H9 (cell line): ENCODE data around the gene NEDD4. TPM values are rescaled to one million over a fixed set of nuclear protein-coding genes. Genes with fewer than 3 reads are reported as not detected.

Experiments used
- DNase-seq: peaks from one replicate; pipeline ENCODE4 v3.0.0-alpha.2; 2017
- H2AFZ ChIP-seq: one replicate; pipeline ENCODE4 v1.6.1; 2013; ENCODE audit warnings: mild to moderate bottlenecking, low read length, control low read depth, moderate library complexity
- H2AK5ac ChIP-seq: 2 replicates; pipeline ENCODE4 v1.6.1; 2013; ENCODE audit warnings: low read length, control low read depth, mixed read lengths; ENCODE audit not compliant: insufficient read length
- H2BK120ac ChIP-seq: one replicate; pipeline ENCODE4 v1.6.1; 2013; ENCODE audit warnings: low read depth, mild to moderate bottlenecking, low read length, control low read depth, inconsistent platforms; ENCODE audit not compliant: poor library complexity, severe bottlenecking
- H2BK12ac ChIP-seq: 2 replicates; pipeline ENCODE4 v1.6.1; 2013; ENCODE audit warnings: low read length, control low read depth, mixed read lengths, low read depth; ENCODE audit not compliant: insufficient read length
- H2BK15ac ChIP-seq: 2 replicates; pipeline ENCODE4 v1.6.1; 2013; ENCODE audit warnings: low read depth, low read length, control low read depth
- H2BK20ac ChIP-seq: one replicate; pipeline ENCODE4 v1.6.1; 2013; ENCODE audit warnings: low read depth, mild to moderate bottlenecking, low read length, control low read depth, inconsistent platforms; ENCODE audit not compliant: poor library complexity, severe bottlenecking
- H2BK5ac ChIP-seq: 2 replicates; pipeline ENCODE4 v1.6.1; 2013; ENCODE audit warnings: low read length, control low read depth, mixed read lengths; ENCODE audit not compliant: insufficient read length
- H3K14ac ChIP-seq: 2 replicates; pipeline ENCODE4 v1.6.1; 2013; ENCODE audit warnings: low read length, control low read depth; ENCODE audit not compliant: insufficient read depth
- H3K18ac ChIP-seq: 2 replicates; pipeline ENCODE4 v1.6.1; 2013; ENCODE audit warnings: low read depth, mild to moderate bottlenecking, mixed read lengths, low read length, control low read depth; ENCODE audit not compliant: insufficient read length
- H3K23ac ChIP-seq: 2 replicates; pipeline ENCODE4 v1.6.1; 2013; ENCODE audit warnings: low read length, control low read depth, mixed read lengths, low read depth; ENCODE audit not compliant: insufficient read length
- H3K23me2 ChIP-seq: 2 replicates; pipeline ENCODE4 v1.6.1; 2013; ENCODE audit warnings: low read depth, mild to moderate bottlenecking, mixed read lengths, low read length, control low read depth; ENCODE audit not compliant: insufficient read length, poor library complexity, severe bottlenecking
- H3K27ac ChIP-seq: 2 replicates; pipeline ENCODE4 v1.5.1; 2013; ENCODE audit warnings: low read length, control low read depth, mixed read lengths, low read depth; ENCODE audit not compliant: insufficient read length
- H3K27me3 ChIP-seq: 2 replicates; pipeline ENCODE4 v1.6.1; 2013; ENCODE audit warnings: low read length, control low read depth, inconsistent platforms; ENCODE audit not compliant: insufficient read depth
- H3K4ac ChIP-seq: 2 replicates; pipeline ENCODE4 v1.6.1; 2013; ENCODE audit warnings: low read depth, mild to moderate bottlenecking, control low read depth, inconsistent platforms, low read length, moderate library complexity
- H3K4me1 ChIP-seq: 2 replicates; pipeline ENCODE4 v1.6.1; 2013; ENCODE audit warnings: low read length, control low read depth, inconsistent platforms; ENCODE audit not compliant: insufficient read depth
- H3K4me2 ChIP-seq: 2 replicates; pipeline ENCODE4 v1.6.1; 2013; ENCODE audit warnings: low read length, control low read depth, mixed read lengths; ENCODE audit not compliant: insufficient read length, insufficient read depth
- H3K56ac ChIP-seq: 2 replicates; pipeline ENCODE4 v1.6.1; 2013; ENCODE audit warnings: low read depth, mild to moderate bottlenecking, mixed read lengths, low read length, control low read depth; ENCODE audit not compliant: insufficient read length
- H3K79me1 ChIP-seq: 2 replicates; pipeline ENCODE4 v1.6.1; 2013; ENCODE audit warnings: low read depth, mild to moderate bottlenecking, moderate library complexity, low read length, control low read depth, inconsistent platforms; ENCODE audit not compliant: insufficient read depth, poor library complexity, severe bottlenecking
- H3K79me2 ChIP-seq: 2 replicates; pipeline ENCODE4 v1.6.1; 2013; ENCODE audit warnings: low read length, control low read depth, inconsistent platforms; ENCODE audit not compliant: insufficient read depth
- H3K9ac ChIP-seq: 2 replicates; pipeline ENCODE4 v1.6.1; 2013; ENCODE audit warnings: low read length, control low read depth, mixed read lengths; ENCODE audit not compliant: insufficient read length; ENCODE audit errors: extremely low read depth
- H3K9me3 ChIP-seq: one replicate; pipeline ENCODE4 v1.6.1; 2013; ENCODE audit warnings: low read depth, low read length, inconsistent platforms; ENCODE audit not compliant: control insufficient read depth
- H3T11ph ChIP-seq: one replicate; pipeline ENCODE4 v1.6.1; 2013; ENCODE audit warnings: mild to moderate bottlenecking, low read length, control low read depth, inconsistent platforms
- H4K20me1 ChIP-seq: one replicate; pipeline ENCODE4 v1.6.1; 2013; ENCODE audit not compliant: control insufficient read depth, insufficient read length, insufficient read depth
- H4K5ac ChIP-seq: 2 replicates; pipeline ENCODE4 v1.6.1; 2013; ENCODE audit warnings: low read depth, mild to moderate bottlenecking, mixed read lengths, low read length, control low read depth; ENCODE audit not compliant: insufficient read length
- H4K8ac ChIP-seq: replicated peaks from 2 replicates; pipeline ENCODE4 v1.6.1; 2013; ENCODE audit warnings: low read length, control low read depth, mixed read lengths, low read depth; ENCODE audit not compliant: insufficient read length
- H4K91ac ChIP-seq: 2 replicates; pipeline ENCODE4 v1.6.1; 2013; ENCODE audit warnings: low read depth, mild to moderate bottlenecking, moderate library complexity, mixed read lengths, low read length, control low read depth; ENCODE audit not compliant: insufficient read length
- H3K27ac Mint-ChIP-seq, 3 experiments: 2 replicates in 2 of 3; 3 replicates in 1 of 3; pipeline ENCODE4 v1.8.0; 2020 to 2021; ENCODE audit warnings: mixed read lengths in 3 of 3, mild to moderate bottlenecking in 1 of 3, moderate library complexity in 1 of 3
- H3K27me3 Mint-ChIP-seq: 2 replicates; pipeline ENCODE4 v1.8.0; 2021; ENCODE audit warnings: low read depth, mild to moderate bottlenecking, moderate library complexity, mixed read lengths
- H3K36me3 Mint-ChIP-seq, 3 experiments: 2 replicates in 2 of 3; 3 replicates in 1 of 3; pipeline ENCODE4 v1.8.0; 2020 to 2021; ENCODE audit warnings: low read depth in 3 of 3, mixed read lengths in 3 of 3; ENCODE audit not compliant: insufficient read depth in 1 of 3
- H3K4me1 Mint-ChIP-seq, 2 experiments: 2 replicates each; pipeline ENCODE4 v1.8.0; 2020; ENCODE audit warnings: mixed read lengths in 2 of 2
- H3K4me3 Mint-ChIP-seq, 2 experiments: 2 replicates in 1 of 2; 3 replicates in 1 of 2; pipeline ENCODE4 v1.8.0; 2020 to 2021; ENCODE audit warnings: mild to moderate bottlenecking in 2 of 2, mixed read lengths in 2 of 2, moderate library complexity in 1 of 2
- H3K9me3 Mint-ChIP-seq, 2 experiments: 2 replicates in 1 of 2; 3 replicates in 1 of 2; pipeline ENCODE4 v1.8.0; 2020; ENCODE audit warnings: mild to moderate bottlenecking in 2 of 2, mixed read lengths in 2 of 2, moderate library complexity in 1 of 2
- WGBS: extraction: QIAGEN DNeasy Blood & Tissue Kit; methylation state at CpG from one replicate; pipeline ENCODE4 v1.1.7; 2013; ENCODE audit warnings: missing lambda C conversion rate, low lambda C conversion rate, mixed read lengths; ENCODE audit not compliant: insufficient read length; ENCODE audit errors: extremely low coverage; 5-methylcytosine and 5-hydroxymethylcytosine counted together
- total RNA-seq: library from RNA; stranded (reverse); gene quantifications from 2 replicates; pipeline ENCODE4 v1.2.1, GENCODE V29; 2021
- TF ChIP-seq, protein P1 (sequence below): fragments of 200-600 bp; sonication (generic); conservative IDR thresholded peaks from 3 replicates; pipeline ENCODE4 v1.8.0; 2021; ENCODE audit warnings: antibody characterized with exemption, mild to moderate bottlenecking

Gene NEDD4
- total RNA-seq, 1 experiment from 2014 or later, result 9.6 TPM

DNA sequence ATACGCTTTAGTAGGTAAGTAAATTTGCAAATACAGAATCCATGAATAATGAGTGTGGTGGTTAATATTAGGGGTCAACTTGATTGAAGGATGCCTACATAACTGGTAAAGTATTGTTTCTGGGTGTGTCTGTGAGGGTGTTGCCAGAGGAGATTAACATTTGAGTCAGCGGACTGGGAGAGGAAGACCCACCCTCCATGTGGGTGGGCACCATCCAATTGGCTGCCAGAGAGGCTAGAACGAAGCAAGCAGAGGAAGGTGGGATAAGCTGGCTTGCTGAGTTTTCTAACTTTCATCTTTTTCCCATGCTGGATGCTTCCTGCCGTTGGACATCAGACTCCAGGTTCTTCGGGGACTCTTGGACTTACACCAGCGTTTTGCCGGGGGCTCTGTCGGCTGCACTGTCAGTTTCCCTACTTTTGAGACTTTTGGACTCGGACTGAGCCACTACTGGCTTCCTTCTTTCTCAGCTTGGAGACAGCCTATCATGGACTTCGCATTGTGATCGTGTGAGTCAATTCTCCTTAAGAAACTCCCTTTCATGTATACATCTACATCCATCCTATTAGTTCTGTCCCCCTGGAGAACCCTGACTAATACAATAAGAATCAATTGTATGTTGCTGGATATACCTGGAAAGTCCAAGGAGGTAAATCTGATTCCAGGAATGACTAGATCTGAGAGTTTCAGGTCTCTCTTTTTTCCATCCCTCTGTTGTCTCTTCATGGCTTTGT is 25.8 kb upstream of the NEDD4 start:
- peak overlapping the region in 1 of 2 experiments; percentile 22; a peak in 1 of 5 replicates for H3K4me3 Mint-ChIP-seq

More for the DNA sequence above, 25.8 kb upstream of the NEDD4 start:
- Histone ChIP-seq H2BK12ac (no peak overlapping the region), H3K4me1 (no peaks in the 10 kb centered on the region), H2AK5ac (no peak overlapping the region), H3K27me3 (no peaks in the 10 kb centered on the region), H3K9ac (no peak overlapping the region), H2BK15ac (no peak overlapping the region), H3K27ac (no peak overlapping the region), H3K79me1 (no peaks in the 10 kb centered on the region), H3K4ac (no peak overlapping the region), H4K5ac (no peak overlapping the region), H2AFZ (no peak overlapping the region), H3K14ac (no peak overlapping the region), H2BK120ac (no peak overlapping the region), H2BK5ac (no peak overlapping the region), H3K56ac (no peak overlapping the region), H3K23me2 (no peaks in the 10 kb centered on the region), H4K8ac (no peak overlapping the region), H3K9me3 (no peaks in the 10 kb centered on the region), H3K4me2 (no peak overlapping the region), H3K23ac (no peak overlapping the region), H3K79me2 (no peaks in the 10 kb centered on the region), H3T11ph (no peak overlapping the region), H3K18ac (no peak overlapping the region), H4K91ac (no peak overlapping the region), H4K20me1 (no peaks in the 10 kb centered on the region), H2BK20ac (no peak overlapping the region)
- peaks cover 7 to 11% (median 9%) of the 10 kb centered on the region in 3 experiments; a peak in 6 of 7 replicates for H3K36me3 Mint-ChIP-seq
- peaks cover 12 to 14% of the 10 kb centered on the region in 2 experiments for H3K9me3 Mint-ChIP-seq
- no CpG with 5 or more reads among the region's 11 CpGs for WGBS
- peak overlapping the region in 1 of 3 experiments; percentile 58; a peak in 1 of 7 replicates for H3K27ac Mint-ChIP-seq
- peaks cover 3% of the 10 kb centered on the region in 2 experiments; a peak in 2 of 4 replicates for H3K4me1 Mint-ChIP-seq
- H3K27me3 Mint-ChIP-seq, result peaks cover 4% of the 10 kb centered on the region; the same call in 1 of the 2 replicates
- DNase-seq, result no peak
- TF ChIP-seq, protein P1, sequence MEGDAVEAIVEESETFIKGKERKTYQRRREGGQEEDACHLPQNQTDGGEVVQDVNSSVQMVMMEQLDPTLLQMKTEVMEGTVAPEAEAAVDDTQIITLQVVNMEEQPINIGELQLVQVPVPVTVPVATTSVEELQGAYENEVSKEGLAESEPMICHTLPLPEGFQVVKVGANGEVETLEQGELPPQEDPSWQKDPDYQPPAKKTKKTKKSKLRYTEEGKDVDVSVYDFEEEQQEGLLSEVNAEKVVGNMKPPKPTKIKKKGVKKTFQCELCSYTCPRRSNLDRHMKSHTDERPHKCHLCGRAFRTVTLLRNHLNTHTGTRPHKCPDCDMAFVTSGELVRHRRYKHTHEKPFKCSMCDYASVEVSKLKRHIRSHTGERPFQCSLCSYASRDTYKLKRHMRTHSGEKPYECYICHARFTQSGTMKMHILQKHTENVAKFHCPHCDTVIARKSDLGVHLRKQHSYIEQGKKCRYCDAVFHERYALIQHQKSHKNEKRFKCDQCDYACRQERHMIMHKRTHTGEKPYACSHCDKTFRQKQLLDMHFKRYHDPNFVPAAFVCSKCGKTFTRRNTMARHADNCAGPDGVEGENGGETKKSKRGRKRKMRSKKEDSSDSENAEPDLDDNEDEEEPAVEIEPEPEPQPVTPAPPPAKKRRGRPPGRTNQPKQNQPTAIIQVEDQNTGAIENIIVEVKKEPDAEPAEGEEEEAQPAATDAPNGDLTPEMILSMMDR, result no peak
